Peyer's patch (tissue), 4 donors: ENCODE results near the gene CLPTM1L. TPM values are rescaled to one million over a fixed set of nuclear protein-coding genes. Genes with fewer than 3 reads are reported as not detected.
"Not testable (repeated sequence)": the region's sequence is repeated elsewhere in the genome, so short reads cannot be mapped to it uniquely, and the experiment has no call there.

Experiments
- DNase-seq, 3 donors: peaks; one replicate each; pipeline ENCODE4 v3.0.0-alpha.2; 2017 to 2019
- H3K27ac ChIP-seq, 4 donors: fragments of 200-600 bp; sonication (generic); one replicate each; pipeline ENCODE4 v1.5.1; 2016 to 2019
- H3K27me3 ChIP-seq, 2 donors: fragments of 200-600 bp; sonication (generic); one replicate each; pipeline ENCODE4 v1.5.1; 2019
- H3K36me3 ChIP-seq, 3 donors: fragments of 200-600 bp; sonication (generic); one replicate each; pipeline ENCODE4 v1.5.1; 2016 to 2019
- H3K4me1 ChIP-seq, 4 donors: fragments of 200-600 bp; sonication (generic); one replicate each; pipeline ENCODE4 v1.5.1; 2016 to 2019
- H3K4me3 ChIP-seq, 4 donors: fragments of 200-600 bp; sonication (generic); 1 replicate in 3 of 4; 2 replicates in 1 of 4; pipeline ENCODE4 v1.5.1; 2016 to 2019; ENCODE audit warnings: mild to moderate bottlenecking in 1 of 4
- H3K9me3 ChIP-seq, 4 donors: fragments of 200-600 bp; sonication (generic); one replicate each; pipeline ENCODE4 v1.5.1; 2016 to 2019; ENCODE audit warnings: mild to moderate bottlenecking in 1 of 4
- POLR2A ChIP-seq, 2 donors: fragments of 450-650 bp; IDR thresholded peaks; one replicate each; pipeline ENCODE4 v1.5.1; 2017; ENCODE audit warnings: antibody characterized with exemption in 2 of 2, mild to moderate bottlenecking in 2 of 2, moderate library complexity in 2 of 2
- total RNA-seq, 4 donors: library from RNA; depleted of rRNA; stranded (reverse); fragments of >200 nt; gene quantifications; one replicate each; pipeline ENCODE4 v1.1.0, GENCODE V29; 2016
- TF ChIP-seq, protein P1 (sequence below), 6 experiments: fragments of 450-650 bp in 4 of 6; fragments of 200-600 bp in 2 of 6; sonication (generic) in 1 of 6; IDR thresholded peaks; one replicate each; pipeline ENCODE4 v1.5.1; 2017 to 2019; ENCODE audit warnings: antibody characterized with exemption in 6 of 6, mild to moderate bottlenecking in 3 of 6, moderate library complexity in 1 of 6

CLPTM1L gene
- total RNA-seq, 4 donors from 2014 or later = 115 to 209 (median 143) TPM

DNA sequence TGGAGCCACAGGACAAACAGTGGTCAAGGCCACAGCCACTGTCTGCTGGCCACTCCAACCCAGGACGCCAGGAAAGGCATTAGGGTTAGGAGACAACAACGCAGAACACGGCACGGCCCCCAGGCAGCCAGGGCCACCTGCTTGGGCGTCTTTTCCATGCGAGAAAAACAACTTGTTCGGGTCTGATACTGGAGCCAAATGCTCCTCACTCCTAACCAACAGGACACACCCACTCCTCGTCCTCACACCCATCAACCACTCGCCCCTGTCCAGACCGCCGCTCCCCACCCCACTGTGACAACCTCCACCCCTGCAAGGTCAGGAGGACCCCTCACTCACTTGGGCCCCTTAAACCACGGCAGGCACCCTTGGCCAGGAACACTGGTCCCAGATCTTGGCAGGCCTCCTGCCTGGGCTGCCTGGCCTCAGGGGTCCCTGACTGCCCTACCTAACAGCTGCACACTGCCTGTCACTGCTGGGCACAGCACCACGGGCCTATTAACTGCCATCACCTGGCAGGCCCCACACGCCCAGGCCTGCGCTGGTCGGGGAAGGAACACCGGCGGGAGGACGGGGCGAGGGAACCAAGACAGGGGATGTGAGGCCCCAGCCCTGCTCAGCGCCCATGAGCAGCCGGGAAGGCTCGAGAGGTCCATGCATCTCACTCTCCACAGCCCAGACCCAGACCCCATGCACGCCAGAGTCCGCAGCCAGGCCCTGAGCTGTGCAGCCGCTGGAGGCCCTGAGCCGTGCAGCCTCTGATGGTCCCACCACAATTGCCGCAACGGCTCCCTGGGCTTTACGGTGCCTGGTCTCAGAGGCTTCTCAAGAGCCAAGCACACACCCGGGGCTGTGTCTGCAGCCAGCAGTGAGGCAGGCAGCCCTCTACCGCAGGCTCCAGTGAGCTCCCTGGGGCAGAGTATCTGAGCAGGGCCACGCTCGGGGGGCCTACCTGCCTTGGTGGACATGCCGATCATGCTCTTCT is 13.8 kb downstream of the CLPTM1L start:
- TF ChIP-seq POLR2A (IDR thresholded peaks at IDR 0.05) = no peak
- TF ChIP-seq, protein P1, sequence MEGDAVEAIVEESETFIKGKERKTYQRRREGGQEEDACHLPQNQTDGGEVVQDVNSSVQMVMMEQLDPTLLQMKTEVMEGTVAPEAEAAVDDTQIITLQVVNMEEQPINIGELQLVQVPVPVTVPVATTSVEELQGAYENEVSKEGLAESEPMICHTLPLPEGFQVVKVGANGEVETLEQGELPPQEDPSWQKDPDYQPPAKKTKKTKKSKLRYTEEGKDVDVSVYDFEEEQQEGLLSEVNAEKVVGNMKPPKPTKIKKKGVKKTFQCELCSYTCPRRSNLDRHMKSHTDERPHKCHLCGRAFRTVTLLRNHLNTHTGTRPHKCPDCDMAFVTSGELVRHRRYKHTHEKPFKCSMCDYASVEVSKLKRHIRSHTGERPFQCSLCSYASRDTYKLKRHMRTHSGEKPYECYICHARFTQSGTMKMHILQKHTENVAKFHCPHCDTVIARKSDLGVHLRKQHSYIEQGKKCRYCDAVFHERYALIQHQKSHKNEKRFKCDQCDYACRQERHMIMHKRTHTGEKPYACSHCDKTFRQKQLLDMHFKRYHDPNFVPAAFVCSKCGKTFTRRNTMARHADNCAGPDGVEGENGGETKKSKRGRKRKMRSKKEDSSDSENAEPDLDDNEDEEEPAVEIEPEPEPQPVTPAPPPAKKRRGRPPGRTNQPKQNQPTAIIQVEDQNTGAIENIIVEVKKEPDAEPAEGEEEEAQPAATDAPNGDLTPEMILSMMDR (IDR thresholded peaks at IDR 0.05) = no peak
- peak in 2 of 3 donors; percentile 35 to 48 for DNase-seq
- Histone ChIP-seq H3K4me3 (no peak overlapping the region), H3K9me3 (no peaks in the 10 kb centered on the region), H3K36me3 (peaks cover 0 to 71% (median 0%) of the 10 kb centered on the region in 3 donors), H3K27ac (peak overlapping the region in 3 of 4 donors; percentile 3 to 59 (median 53)), H3K27me3 (no peaks in the 10 kb centered on the region), H3K4me1 (peaks cover 0 to 26% (median 0%) of the 10 kb centered on the region in 4 donors)

DNA sequence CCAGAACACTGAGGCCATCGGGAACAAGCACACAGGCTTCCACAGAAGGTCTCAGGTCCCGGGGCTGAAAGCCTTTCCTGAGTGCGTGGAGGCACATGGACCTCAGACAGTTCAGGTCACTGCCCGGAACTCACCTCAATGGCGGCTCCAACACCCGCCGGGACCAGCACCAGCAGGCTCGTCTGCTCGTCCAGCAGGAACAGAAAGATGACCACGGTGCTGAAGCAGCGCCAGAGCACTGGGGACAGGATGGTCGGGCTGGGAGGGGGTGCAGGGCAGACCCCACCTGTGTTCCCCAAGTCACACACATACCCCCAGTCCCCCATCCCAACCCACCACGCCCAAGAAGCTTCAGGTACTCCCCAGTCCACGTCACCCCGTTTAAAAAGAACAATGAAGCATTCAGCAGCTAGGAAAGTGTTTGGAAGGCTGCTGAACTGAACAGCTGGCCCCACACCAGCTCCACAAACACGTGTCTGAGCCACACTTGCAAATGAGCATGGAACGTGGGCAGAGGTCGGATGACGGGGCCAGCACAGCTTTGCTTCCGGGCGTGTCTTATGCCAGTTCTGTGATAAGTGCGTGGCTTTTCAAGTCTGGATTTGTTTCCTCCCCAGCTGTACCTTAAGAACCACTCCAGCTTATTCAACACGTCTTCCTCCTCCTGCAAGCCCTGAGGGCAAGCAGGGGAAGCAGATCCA is 14.6 kb downstream of the CLPTM1L start:
- peaks cover 0 to 71% (median 0%) of the 10 kb centered on the region in 3 donors for H3K36me3 ChIP-seq

DNA sequence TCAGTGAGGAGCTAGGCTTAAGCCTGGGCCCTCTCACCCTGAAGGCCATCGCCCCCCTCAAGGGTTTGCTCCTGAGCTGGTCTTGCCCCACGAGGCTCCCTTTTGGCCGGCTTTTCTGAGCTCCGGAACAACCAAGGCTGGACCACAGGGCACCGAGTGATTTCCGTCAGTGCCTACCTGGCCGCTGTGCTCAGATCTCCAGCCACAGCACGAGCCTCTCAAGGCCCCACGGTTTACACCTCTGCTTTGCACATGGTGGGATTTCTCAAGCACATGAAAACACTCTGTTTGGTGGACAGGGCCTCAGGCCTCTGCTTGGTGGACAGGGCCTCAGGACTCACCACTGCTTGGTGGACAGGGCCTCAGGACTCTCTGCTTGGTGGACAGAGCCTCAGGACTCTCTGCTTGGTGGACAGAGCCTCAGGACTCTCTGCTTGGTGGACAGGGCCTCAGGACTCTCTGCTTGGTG is 15.8 kb downstream of the CLPTM1L start:
- Histone ChIP-seq H3K4me1 (peaks cover 0 to 16% (median 0%) of the 10 kb centered on the region in 4 donors), H3K9me3 (no peaks in the 10 kb centered on the region), H3K36me3 (peaks cover 0 to 71% (median 0%) of the 10 kb centered on the region in 3 donors), H3K27me3 (no peaks in the 10 kb centered on the region), H3K27ac (no peak overlapping the region), H3K4me3 (no peak overlapping the region)
- peak in 1 of 3 donors; percentile 9 for DNase-seq
- TF ChIP-seq, protein P1 (IDR thresholded peaks at IDR 0.05) = no peak
- no peak for TF ChIP-seq POLR2A (IDR thresholded peaks at IDR 0.05)

More for the DNA sequence above, 14.6 kb downstream of the CLPTM1L start:
- DNase-seq = peak in 2 of 3 donors; percentile 78 to 80
- TF ChIP-seq, protein P1 (IDR thresholded peaks at IDR 0.05) = no peak
- no peak for TF ChIP-seq POLR2A (IDR thresholded peaks at IDR 0.05)
- H3K9me3 ChIP-seq = no peaks in the 10 kb centered on the region
- H3K27ac ChIP-seq = peak overlapping the region in 3 of 4 donors; percentile 3 to 59 (median 53)
- H3K4me1 ChIP-seq = peaks cover 0 to 17% (median 0%) of the 10 kb centered on the region in 4 donors
- no peaks in the 10 kb centered on the region for H3K27me3 ChIP-seq
- no peak overlapping the region for H3K4me3 ChIP-seq

DNA sequence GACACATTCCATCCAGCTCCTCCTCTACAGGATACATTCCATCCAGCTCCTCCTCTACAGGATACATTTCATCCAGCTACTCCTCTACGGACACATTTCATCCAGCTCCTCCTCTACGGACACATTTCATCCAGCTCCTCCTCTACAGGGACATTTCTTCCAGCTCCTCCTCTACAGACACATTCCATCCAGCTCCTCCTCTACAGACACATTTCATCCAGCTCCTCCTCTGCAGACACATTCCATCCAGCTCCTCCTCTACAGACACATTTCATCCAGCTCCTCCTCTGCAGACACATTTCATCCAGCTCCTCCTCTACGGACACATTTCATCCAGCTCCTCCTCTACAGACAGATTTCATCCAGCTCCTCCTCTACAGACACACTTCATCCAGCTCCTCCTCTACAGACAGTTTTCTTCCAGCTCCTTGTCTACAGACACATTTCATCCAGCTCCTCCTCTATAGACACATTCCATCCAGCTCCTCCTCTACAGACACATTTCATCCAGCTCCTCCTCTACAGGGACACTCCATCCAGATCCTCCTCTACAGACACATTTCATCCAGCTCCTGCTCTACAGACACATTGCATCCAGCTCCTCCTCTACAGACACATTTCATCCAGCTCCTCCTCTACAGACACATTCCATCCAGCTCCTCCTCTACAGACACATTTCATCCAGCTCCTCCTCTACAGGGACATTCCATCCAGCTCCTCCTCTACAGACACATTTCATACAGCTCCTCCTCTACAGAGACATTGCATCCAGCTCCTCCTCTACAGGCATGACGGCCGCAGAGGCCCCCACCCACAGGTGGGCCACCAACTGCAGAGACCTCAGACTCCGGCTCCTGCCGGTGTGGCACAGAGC is 16.4 kb downstream of the CLPTM1L start:
- not testable (repeated sequence) for H3K27ac ChIP-seq
- peaks cover 0 to 16% (median 0%) of the 10 kb centered on the region in 4 donors for H3K4me1 ChIP-seq
- peaks cover 0 to 71% (median 0%) of the 10 kb centered on the region in 3 donors for H3K36me3 ChIP-seq

DNA sequence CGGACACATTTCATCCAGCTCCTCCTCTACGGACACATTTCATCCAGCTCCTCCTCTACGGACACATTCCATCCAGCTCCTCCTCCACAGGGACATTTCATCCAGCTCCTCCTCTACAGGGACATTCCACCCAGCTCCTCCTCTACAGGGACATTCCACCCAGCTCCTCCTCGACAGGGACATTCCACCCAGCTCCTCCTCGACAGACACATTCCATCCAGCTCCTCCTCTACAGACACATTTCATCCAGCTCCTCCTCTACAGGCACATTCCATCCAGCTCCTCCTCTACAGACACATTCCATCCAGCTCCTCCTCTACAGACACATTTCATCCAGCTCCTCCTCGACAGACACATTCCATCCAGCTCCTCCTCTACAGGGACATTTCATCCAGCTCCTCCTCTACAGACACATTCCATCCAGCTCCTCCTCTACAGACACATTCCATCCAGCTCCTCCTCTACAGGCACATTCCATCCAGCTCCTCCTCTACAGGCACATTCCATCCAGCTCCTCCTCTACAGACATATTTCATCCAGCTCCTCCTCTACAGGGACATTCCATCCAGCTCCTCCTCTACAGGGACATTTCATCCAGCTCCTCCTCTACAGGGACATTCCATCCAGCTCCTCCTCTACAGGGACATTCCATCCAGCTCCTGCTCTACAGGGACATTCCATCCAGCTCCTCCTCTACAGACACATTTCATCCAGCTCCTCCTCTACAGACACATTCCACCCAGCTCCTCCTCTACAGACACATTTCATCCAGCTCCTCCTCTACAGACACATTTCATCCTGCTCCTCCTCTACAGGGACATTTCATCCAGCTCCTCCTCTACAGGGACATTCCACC is 17.8 kb downstream of the CLPTM1L start:
- Histone ChIP-seq H3K4me1 (peaks cover 0 to 16% (median 0%) of the 10 kb centered on the region in 4 donors), H3K36me3 (peaks cover 0 to 75% (median 0%) of the 10 kb centered on the region in 3 donors), H3K27ac (peak overlapping the region in 2 of 4 donors; percentile 17 to 38)
- not testable (repeated sequence) for H3K4me3 ChIP-seq, H3K9me3 ChIP-seq, H3K27me3 ChIP-seq
- DNase-seq = peak in 2 of 3 donors; percentile 8 to 42

More for the DNA sequence above, 16.4 kb downstream of the CLPTM1L start:
- peak in 2 of 3 donors; percentile 27 to 38 for DNase-seq
- not testable (repeated sequence) for H3K4me3 ChIP-seq, H3K27me3 ChIP-seq, H3K9me3 ChIP-seq

DNA sequence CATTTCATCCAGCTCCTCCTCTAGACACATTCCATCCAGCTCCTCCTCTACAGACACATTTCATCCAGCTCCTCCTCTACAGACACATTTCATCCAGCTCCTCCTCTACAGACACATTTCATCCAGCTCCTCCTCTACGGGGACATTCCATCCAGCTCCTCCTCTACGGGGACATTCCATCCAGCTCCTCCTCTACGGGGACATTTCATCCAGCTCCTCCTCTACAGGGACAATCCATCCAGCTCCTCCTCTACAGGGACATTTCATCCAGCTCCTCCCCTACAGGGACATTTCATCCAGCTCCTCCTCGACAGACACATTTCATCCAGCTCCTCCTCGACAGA is 18.4 kb downstream of the CLPTM1L start:
- peaks cover 0 to 75% (median 0%) of the 10 kb centered on the region in 3 donors for H3K36me3 ChIP-seq
- H3K9me3 ChIP-seq, H3K27me3 ChIP-seq, H3K4me3 ChIP-seq: not testable (repeated sequence)
- peak overlapping the region in 1 of 4 donors; percentile 38 for H3K27ac ChIP-seq
- DNase-seq = peak in 1 of 3 donors; percentile 2
- H3K4me1 ChIP-seq = peaks cover 0 to 16% (median 0%) of the 10 kb centered on the region in 4 donors
